Adrenal gland (tissue), 5 donors: ENCODE measurements around the gene ANKRD44.
"Not testable (repeated sequence)": the region's sequence is repeated elsewhere in the genome, so short reads cannot be mapped to it uniquely, and the experiment has no call there.

Experiments used
- POLR2A ChIP-seq, 2 donors: fragments of 450-650 bp; IDR thresholded peaks; one replicate each; pipeline ENCODE4 v1.6.1; 2017; ENCODE audit warnings: antibody characterized with exemption in 2 of 2, mild to moderate bottlenecking in 2 of 2, moderate library complexity in 1 of 2
- TF ChIP-seq, protein P1 (sequence below), 6 experiments: fragments of 450-650 bp in 4 of 6; fragments of 200-600 bp in 2 of 6; sonication (generic) in 1 of 6; IDR thresholded peaks; 1 replicate in 5 of 6; 2 replicates in 1 of 6; pipeline versions ENCODE4 v1.5.1 to v1.8.0; 2016 to 2021; ENCODE audit warnings: antibody characterized with exemption in 6 of 6, mild to moderate bottlenecking in 2 of 6, moderate library complexity in 1 of 6
- donor health status: DM: no; HTN: no; CAD: no.

DNA sequence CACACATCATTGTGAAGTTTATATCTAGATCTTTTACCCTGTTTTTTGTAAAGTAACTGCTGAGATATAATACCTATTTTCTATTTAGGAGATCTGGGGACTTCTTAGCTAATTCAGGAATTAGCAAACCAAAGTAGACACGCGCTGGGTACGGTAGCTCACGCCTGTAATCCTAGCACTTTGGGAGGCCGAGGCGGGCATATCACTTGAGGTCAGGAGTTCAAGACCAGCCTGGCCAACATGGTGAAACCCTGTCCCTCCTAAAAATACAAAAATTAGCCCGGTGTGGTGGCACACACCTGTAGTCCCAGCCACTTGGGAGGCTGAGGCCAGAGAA, 23.0 kb downstream of the ANKRD44 start:
- TF ChIP-seq, protein P1, sequence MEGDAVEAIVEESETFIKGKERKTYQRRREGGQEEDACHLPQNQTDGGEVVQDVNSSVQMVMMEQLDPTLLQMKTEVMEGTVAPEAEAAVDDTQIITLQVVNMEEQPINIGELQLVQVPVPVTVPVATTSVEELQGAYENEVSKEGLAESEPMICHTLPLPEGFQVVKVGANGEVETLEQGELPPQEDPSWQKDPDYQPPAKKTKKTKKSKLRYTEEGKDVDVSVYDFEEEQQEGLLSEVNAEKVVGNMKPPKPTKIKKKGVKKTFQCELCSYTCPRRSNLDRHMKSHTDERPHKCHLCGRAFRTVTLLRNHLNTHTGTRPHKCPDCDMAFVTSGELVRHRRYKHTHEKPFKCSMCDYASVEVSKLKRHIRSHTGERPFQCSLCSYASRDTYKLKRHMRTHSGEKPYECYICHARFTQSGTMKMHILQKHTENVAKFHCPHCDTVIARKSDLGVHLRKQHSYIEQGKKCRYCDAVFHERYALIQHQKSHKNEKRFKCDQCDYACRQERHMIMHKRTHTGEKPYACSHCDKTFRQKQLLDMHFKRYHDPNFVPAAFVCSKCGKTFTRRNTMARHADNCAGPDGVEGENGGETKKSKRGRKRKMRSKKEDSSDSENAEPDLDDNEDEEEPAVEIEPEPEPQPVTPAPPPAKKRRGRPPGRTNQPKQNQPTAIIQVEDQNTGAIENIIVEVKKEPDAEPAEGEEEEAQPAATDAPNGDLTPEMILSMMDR (IDR thresholded peaks at IDR 0.05), result not testable (repeated sequence)
- not testable (repeated sequence) for TF ChIP-seq POLR2A (IDR thresholded peaks at IDR 0.05)
